Large intestine (tissue), 3 donors: ENCODE results near the gene POP7. TPM values are rescaled to one million over a fixed set of nuclear protein-coding genes. Genes with fewer than 3 reads are reported as not detected.
A peak's percentile ranks its signal among the peaks of the same experiment; 100 is the strongest.

Experiments used
- DNase-seq, 2 donors: peaks; one replicate each; pipeline versions ENCODE4 v3.0.0 to v3.0.0-alpha.2; 2013
- H3K27ac ChIP-seq: one replicate; pipeline ENCODE4 v1.5.1; 2013; ENCODE audit warnings: low read length
- H3K27me3 ChIP-seq: 2 replicates; pipeline ENCODE4 v1.6.1; 2013; ENCODE audit warnings: low read length; ENCODE audit not compliant: control insufficient read depth, insufficient read depth
- H3K36me3 ChIP-seq: 2 replicates; pipeline ENCODE4 v1.6.1; 2013; ENCODE audit warnings: low read length; ENCODE audit not compliant: control insufficient read depth, insufficient read depth
- H3K4me1 ChIP-seq: one replicate; pipeline ENCODE4 v1.6.1; 2013; ENCODE audit warnings: low read length; ENCODE audit not compliant: control insufficient read depth, insufficient read depth
- H3K4me3 ChIP-seq: one replicate; pipeline ENCODE4 v1.5.1; 2013; ENCODE audit warnings: low read length
- H3K9me3 ChIP-seq: one replicate; pipeline ENCODE4 v1.6.1; 2013; ENCODE audit warnings: mild to moderate bottlenecking, low read depth, low read length, moderate library complexity; ENCODE audit not compliant: control insufficient read depth
- WGBS: methylation state at CpG from one replicate; pipeline ENCODE4 v1.1.5; 2013; ENCODE audit warnings: low lambda C conversion rate; ENCODE audit not compliant: insufficient coverage; 5-methylcytosine and 5-hydroxymethylcytosine counted together
- polyA plus RNA-seq: library from polyadenylated mRNA; unstranded; fragments of 120-200 nt; gene quantifications from one replicate; pipeline ENCODE4 v1.2.1, GENCODE V29; 2013

The POP7 gene
- polyA plus RNA-seq, 1 donor = 28.7 TPM

- peaks cover 3% of the 10 kb centered on the region for H3K9me3 ChIP-seq
- no CpG with 5 or more reads among the region's 13 CpGs for WGBS
- H3K4me1 ChIP-seq = peaks cover 33% of the 10 kb centered on the region
- no peaks in the 10 kb centered on the region for H3K27me3 ChIP-seq
- peaks cover 77% of the 10 kb centered on the region for H3K36me3 ChIP-seq
- peak overlapping the region; percentile 25 for H3K27ac ChIP-seq
- no peak overlapping the region for H3K4me3 ChIP-seq
- peak in 1 of 2 donors; percentile 51 for DNase-seq
Measured at GRCh38 chr7:100679129-100679926, 26.6 kb upstream of the POP7 start.

GRCh38 chr7:100679927-100680575 is 25.9 kb upstream of the POP7 start:
- Histone ChIP-seq H3K27me3 (no peaks in the 10 kb centered on the region), H3K27ac (no peak overlapping the region), H3K9me3 (peaks cover 3% of the 10 kb centered on the region), H3K4me3 (no peak overlapping the region), H3K4me1 (peaks cover 33% of the 10 kb centered on the region), H3K36me3 (peaks cover 84% of the 10 kb centered on the region)
- DNase-seq = peak in 1 of 2 donors; percentile 22
- no CpG with 5 or more reads among the region's 13 CpGs for WGBS

- H3K27me3 ChIP-seq = no peaks in the 10 kb centered on the region
- WGBS = 100% methylated on average over 1 of the region's 18 CpGs
- peaks cover 33% of the 10 kb centered on the region for H3K4me1 ChIP-seq
- H3K36me3 ChIP-seq = peaks cover 91% of the 10 kb centered on the region
- H3K9me3 ChIP-seq = peaks cover 3% of the 10 kb centered on the region
- no peak overlapping the region for H3K4me3 ChIP-seq
- DNase-seq = peak in 1 of 2 donors; percentile 25
- no peak overlapping the region for H3K27ac ChIP-seq
Measured at GRCh38 chr7:100680576-100681271, 25.2 kb upstream of the POP7 start.

GRCh38 chr7:100681491-100682227 is 24.3 kb upstream of the POP7 start:
- DNase-seq = peak in 1 of 2 donors; percentile 10
- WGBS = no CpG with 5 or more reads among the region's 29 CpGs
- H3K9me3 ChIP-seq = peaks cover 3% of the 10 kb centered on the region
- no peak overlapping the region for H3K27ac ChIP-seq
- peaks cover 97% of the 10 kb centered on the region for H3K36me3 ChIP-seq
- H3K27me3 ChIP-seq = no peaks in the 10 kb centered on the region
- H3K4me1 ChIP-seq = peaks cover 30% of the 10 kb centered on the region
- no peak overlapping the region for H3K4me3 ChIP-seq

- Histone ChIP-seq H3K27me3 (no peaks in the 10 kb centered on the region), H3K9me3 (peaks cover 3% of the 10 kb centered on the region), H3K36me3 (peaks cover 97% of the 10 kb centered on the region), H3K4me1 (peaks cover 27% of the 10 kb centered on the region), H3K4me3 (no peak overlapping the region), H3K27ac (no peak overlapping the region)
- whole genome bisulfite sequencing = 100% methylated on average over 1 of the region's 25 CpGs
- no peak for DNase-seq
Measured at GRCh38 chr7:100682228-100682741, 23.6 kb upstream of the POP7 start.

GRCh38 chr7:100682991-100683658 is 22.8 kb upstream of the POP7 start:
- DNase-seq = no peak
- Histone ChIP-seq H3K4me1 (peaks cover 20% of the 10 kb centered on the region), H3K9me3 (peaks cover 3% of the 10 kb centered on the region), H3K27me3 (no peaks in the 10 kb centered on the region), H3K4me3 (no peak overlapping the region), H3K27ac (no peak overlapping the region), H3K36me3 (peaks cover 97% of the 10 kb centered on the region)
- WGBS = no CpG with 5 or more reads among the region's 28 CpGs

GRCh38 chr7:100683659-100684533 is 22.0 kb upstream of the POP7 start:
- no peak for DNase-seq
- no peak overlapping the region for H3K4me3 ChIP-seq
- WGBS = no CpG with 5 or more reads among the region's 37 CpGs
- H3K9me3 ChIP-seq = no peaks in the 10 kb centered on the region
- H3K4me1 ChIP-seq = peaks cover 13% of the 10 kb centered on the region
- H3K27me3 ChIP-seq = no peaks in the 10 kb centered on the region
- no peak overlapping the region for H3K27ac ChIP-seq
- peaks cover 97% of the 10 kb centered on the region for H3K36me3 ChIP-seq

- Histone ChIP-seq H3K4me3 (no peak overlapping the region), H3K36me3 (peaks cover 98% of the 10 kb centered on the region), H3K27me3 (no peaks in the 10 kb centered on the region), H3K4me1 (peaks cover 6% of the 10 kb centered on the region), H3K27ac (no peak overlapping the region), H3K9me3 (no peaks in the 10 kb centered on the region)
- no CpG with 5 or more reads among the region's 16 CpGs for WGBS
- no peak for DNase-seq
Measured at GRCh38 chr7:100684534-100685042, 21.3 kb upstream of the POP7 start.
